GM18870 (cell line): ENCODE data around the gene RNF13.

ENCODE experiments used
- ATAC-seq: cut with Tn5 transposase; IDR thresholded peaks from one replicate; pipeline ENCODE4 v1.9.1; 2021; ENCODE audit warnings: moderate library complexity; ENCODE audit not compliant: unreplicated experiment

RNF13 gene

DNA sequence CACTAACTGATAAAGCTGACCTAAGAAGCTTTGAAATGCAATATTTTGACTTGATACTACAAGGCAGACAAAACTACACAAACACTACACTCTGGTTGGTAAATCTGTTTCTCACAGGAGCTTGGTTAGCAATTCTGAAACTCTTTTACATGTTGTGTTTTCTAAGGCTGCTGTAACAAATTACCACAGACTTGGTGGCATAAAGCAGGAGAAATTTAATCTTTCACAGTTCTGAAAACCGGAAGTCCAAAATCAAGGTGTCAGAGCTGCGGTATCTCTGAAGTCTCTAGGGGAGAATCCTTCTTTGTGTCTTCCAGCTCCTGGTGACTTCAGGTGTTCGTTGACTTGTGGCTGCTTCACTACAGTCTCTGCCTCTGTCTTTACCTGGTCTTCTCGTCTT, 170.6 kb downstream of the RNF13 start:
- ATAC-seq = no peak

- no peak for ATAC-seq
Observed at GRCh38 chr3:149989307-149989706, 176.3 kb downstream of the RNF13 start.

GRCh38 chr3:149990423-149990948, 177.5 kb downstream of the RNF13 start:
- ATAC-seq = no peak

DNA sequence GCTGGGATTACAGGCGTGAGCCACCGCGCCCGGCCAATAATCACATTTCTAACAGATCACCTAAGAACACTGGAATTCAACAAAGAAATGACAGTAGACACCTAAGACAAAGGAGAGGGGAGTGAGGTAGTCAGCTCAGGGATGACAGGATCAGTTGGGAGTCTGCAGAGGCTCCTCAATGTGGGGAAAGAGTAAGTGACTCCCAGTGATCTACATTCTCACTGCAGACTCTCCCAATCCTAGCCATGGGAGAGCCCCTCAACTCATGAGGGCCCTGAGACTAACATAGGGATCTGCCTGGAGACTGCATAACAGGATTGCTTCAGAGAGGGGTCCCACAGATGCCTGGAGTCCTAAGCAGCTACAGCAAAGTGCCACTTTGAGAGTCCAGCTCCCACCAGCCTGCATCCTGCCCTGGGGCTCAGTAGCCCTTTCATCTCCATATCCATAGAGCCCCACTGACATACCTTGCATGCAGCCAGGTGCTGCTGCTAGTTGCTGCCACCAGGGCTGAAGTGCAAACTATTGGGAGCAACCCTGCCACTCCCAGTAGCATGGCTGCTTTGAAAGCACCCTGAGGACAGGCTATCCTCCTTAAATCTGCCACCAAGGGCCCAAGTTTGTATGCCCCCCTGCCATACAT, 179.5 kb downstream of the RNF13 start:
- ATAC-seq = no peak

DNA sequence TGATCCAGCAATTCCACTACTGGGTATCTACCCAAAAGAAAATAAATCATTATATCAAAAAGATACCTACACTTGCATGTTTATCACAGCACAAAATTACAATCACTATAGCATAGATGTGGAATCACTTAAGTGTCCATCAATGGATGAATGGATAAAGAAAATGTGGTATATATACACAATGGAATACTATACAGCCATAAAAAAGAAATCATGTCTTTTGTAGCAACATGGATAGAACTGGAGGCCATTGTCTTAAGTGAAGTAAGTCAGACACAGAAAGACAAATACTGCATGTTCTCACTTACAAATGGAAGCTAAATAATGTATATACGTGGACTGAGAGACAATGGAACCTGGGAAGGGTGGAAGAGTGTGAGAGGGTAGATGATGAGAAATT, 185.9 kb downstream of the RNF13 start:
- no peak for ATAC-seq

GRCh38 chr3:149999421-149999820, 186.4 kb downstream of the RNF13 start:
- ATAC-seq = no peak

DNA sequence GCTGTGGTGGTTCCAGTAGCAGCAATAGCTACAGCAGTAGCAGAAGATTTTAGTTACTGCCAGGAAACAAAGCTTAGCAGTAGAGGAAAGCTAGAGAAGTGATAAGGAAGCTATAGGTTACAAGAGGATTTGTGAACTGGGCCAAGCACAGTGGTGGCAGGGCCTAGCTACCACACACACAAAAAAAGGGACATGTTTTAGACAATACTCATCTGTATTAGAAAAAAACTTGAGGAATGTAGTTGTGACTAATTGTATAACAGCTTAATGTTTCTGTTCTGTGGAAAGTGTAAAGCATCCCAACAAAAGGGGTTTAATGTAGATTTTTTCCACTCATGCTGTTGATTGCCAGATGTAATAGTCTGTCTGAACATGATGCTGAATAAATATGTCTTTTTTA, 187.6 kb downstream of the RNF13 start:
- ATAC-seq = no peak

- no peak for ATAC-seq
Observed at GRCh38 chr3:150005243-150006112, 192.5 kb downstream of the RNF13 start.

DNA sequence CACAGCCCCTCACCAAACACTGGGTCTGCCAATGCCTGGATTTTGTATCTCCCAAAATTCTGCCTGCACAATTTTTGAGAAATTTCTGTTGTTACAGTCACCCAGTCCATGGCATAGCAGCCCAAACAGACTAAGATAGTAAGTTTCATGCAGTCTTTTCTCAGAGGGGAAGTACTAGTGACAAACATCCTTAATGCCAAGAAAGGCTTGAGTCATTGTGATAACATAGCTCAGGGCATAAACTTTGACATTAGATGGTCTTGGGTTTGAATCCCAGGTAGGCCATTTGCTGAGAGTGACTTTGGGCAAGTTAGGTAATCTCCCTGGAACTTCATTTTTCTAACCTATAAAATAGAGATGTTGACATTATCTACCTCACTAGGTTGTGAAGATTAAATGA, 193.8 kb downstream of the RNF13 start:
- no peak for ATAC-seq
